ENCODE measurements around the gene GRIN2D.

Gene GRIN2D

GRCh38 chr19:48391100-48392005 is 2.1 kb upstream of the GRIN2D start, which contains the start of gene KDELR1 (continued):
- TF ChIP-seq ZNF350 (tag by site-specific recombination; IDR thresholded peaks at IDR 0.05) (no peak), ZNF10 (tag by site-specific recombination; IDR thresholded peaks at IDR 0.05) (no peak), ZNF266 (tag by site-specific recombination; IDR thresholded peaks at IDR 0.05; ENCODE audit: low read depth) (no peak), MEIS1 (CRISPR knock-in tag; IDR thresholded peaks at IDR 0.05; ENCODE audit: borderline replicate concordance) (no peak), ZNF23 (tag by site-specific recombination; IDR thresholded peaks at IDR 0.05; ENCODE audit: borderline replicate concordance) (no peak), WT1 (tag by site-specific recombination; IDR thresholded peaks at IDR 0.05) (no peak), ZNF704 (tag by site-specific recombination; IDR thresholded peaks at IDR 0.05) (no peak), ZNF324 (tag by site-specific recombination; IDR thresholded peaks at IDR 0.05) (no peak), ZNF394 (tag by site-specific recombination; IDR thresholded peaks at IDR 0.05; ENCODE audit: borderline replicate concordance) (no peak), ZNF335 (tag by site-specific recombination; conservative IDR thresholded peaks at IDR 0.05) (peak; percentile 27; the same call in 1 of the 2 replicates), FEZF1 (tag by site-specific recombination; IDR thresholded peaks at IDR 0.05) (no peak), ZNF837 (tag by site-specific recombination; IDR thresholded peaks at IDR 0.05) (no peak), ZNF555 (tag by site-specific recombination; conservative IDR thresholded peaks at IDR 0.05) (no peak), ZFP3 (tag by site-specific recombination; IDR thresholded peaks at IDR 0.05; ENCODE audit: low read depth) (no peak), ZNF16 (tag by site-specific recombination; IDR thresholded peaks at IDR 0.05; ENCODE audit: low read depth) (no peak), CTCF (tag by site-specific recombination; IDR thresholded peaks at IDR 0.05) (peak; percentile 95), ZNF707 (tag by site-specific recombination; IDR thresholded peaks at IDR 0.05) (no peak), ZNF645 (tag by site-specific recombination; IDR thresholded peaks at IDR 0.05) (no peak), ZNF48 (tag by site-specific recombination; IDR thresholded peaks at IDR 0.05) (no peak), ZNF510 (tag by site-specific recombination; IDR thresholded peaks at IDR 0.05; ENCODE audit: insufficient replicate concordance) (no peak), HIC1 (tag by site-specific recombination; IDR thresholded peaks at IDR 0.05) (no peak), ZNF513 (tag by site-specific recombination; IDR thresholded peaks at IDR 0.05) (no peak), ZBTB20 (tag by site-specific recombination; IDR thresholded peaks at IDR 0.05) (peak; percentile 23; the same call in 1 of the 2 replicates), BCL11A (tag by site-specific recombination; IDR thresholded peaks at IDR 0.05; ENCODE audit: low read depth) (no peak), ZNF311 (tag by site-specific recombination; IDR thresholded peaks at IDR 0.05; ENCODE audit: borderline replicate concordance) (no peak), ZNF501 (tag by site-specific recombination; IDR thresholded peaks at IDR 0.05) (no peak), ZNF664 (tag by site-specific recombination; IDR thresholded peaks at IDR 0.05) (no peak), ZNF140 (tag by site-specific recombination; IDR thresholded peaks at IDR 0.05) (no peak), ZFP41 (tag by site-specific recombination; IDR thresholded peaks at IDR 0.05; ENCODE audit: borderline replicate concordance) (no peak), ZNF391 (tag by site-specific recombination; IDR thresholded peaks at IDR 0.05; ENCODE audit: borderline replicate concordance, low read depth) (no peak), ZNF341 (tag by site-specific recombination; IDR thresholded peaks at IDR 0.05; ENCODE audit: low read depth) (no peak), ZNF202 (tag by site-specific recombination; IDR thresholded peaks at IDR 0.05; ENCODE audit: borderline replicate concordance) (no peak), ZNF37A (tag by site-specific recombination; IDR thresholded peaks at IDR 0.05) (no peak)
